Esophagus muscularis mucosa (tissue), 4 donors: ENCODE measurements around the gene MGAT5B.

ENCODE experiments used
- EP300 ChIP-seq: sonication (generic); formaldehyde crosslinking; IDR thresholded peaks from one replicate; pipeline ENCODE4 v1.6.1; 2017; ENCODE audit warnings: antibody characterized with exemption
- POLR2A ChIP-seq: fragments of 450-650 bp; IDR thresholded peaks from one replicate; pipeline ENCODE4 v1.6.1; 2017; ENCODE audit warnings: antibody characterized with exemption, moderate library complexity, mild to moderate bottlenecking, low read depth
- POLR2AphosphoS5 ChIP-seq, 2 donors: sonication (generic); formaldehyde crosslinking; IDR thresholded peaks; one replicate each; pipeline ENCODE4 v1.6.1; 2017; ENCODE audit warnings: antibody characterized with exemption in 2 of 2
- TF ChIP-seq, protein P1 (sequence below), 3 experiments: fragments of 200-600 bp in 2 of 3; fragments of 450-650 bp in 1 of 3; sonication (generic) in 2 of 3; IDR thresholded peaks; one replicate each; pipeline ENCODE4 v1.5.1; 2017 to 2019; ENCODE audit warnings: antibody characterized with exemption in 3 of 3, mild to moderate bottlenecking in 2 of 3, moderate library complexity in 1 of 3

- TF ChIP-seq, protein P1, sequence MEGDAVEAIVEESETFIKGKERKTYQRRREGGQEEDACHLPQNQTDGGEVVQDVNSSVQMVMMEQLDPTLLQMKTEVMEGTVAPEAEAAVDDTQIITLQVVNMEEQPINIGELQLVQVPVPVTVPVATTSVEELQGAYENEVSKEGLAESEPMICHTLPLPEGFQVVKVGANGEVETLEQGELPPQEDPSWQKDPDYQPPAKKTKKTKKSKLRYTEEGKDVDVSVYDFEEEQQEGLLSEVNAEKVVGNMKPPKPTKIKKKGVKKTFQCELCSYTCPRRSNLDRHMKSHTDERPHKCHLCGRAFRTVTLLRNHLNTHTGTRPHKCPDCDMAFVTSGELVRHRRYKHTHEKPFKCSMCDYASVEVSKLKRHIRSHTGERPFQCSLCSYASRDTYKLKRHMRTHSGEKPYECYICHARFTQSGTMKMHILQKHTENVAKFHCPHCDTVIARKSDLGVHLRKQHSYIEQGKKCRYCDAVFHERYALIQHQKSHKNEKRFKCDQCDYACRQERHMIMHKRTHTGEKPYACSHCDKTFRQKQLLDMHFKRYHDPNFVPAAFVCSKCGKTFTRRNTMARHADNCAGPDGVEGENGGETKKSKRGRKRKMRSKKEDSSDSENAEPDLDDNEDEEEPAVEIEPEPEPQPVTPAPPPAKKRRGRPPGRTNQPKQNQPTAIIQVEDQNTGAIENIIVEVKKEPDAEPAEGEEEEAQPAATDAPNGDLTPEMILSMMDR (IDR thresholded peaks at IDR 0.05) = no peak
- TF ChIP-seq POLR2AphosphoS5 (IDR thresholded peaks at IDR 0.05) (no peak), EP300 (no peak), POLR2A (no peak)
These were observed 23.7 kb upstream of the MGAT5B start for GRCh38 chr17:76844485-76844829.
